A172 (cell line): Measurements from ENCODE around the gene PSMA7. TPM values are rescaled to one million over a fixed set of nuclear protein-coding genes. Genes with fewer than 3 reads are reported as not detected.
"Not testable (repeated sequence)": the region's sequence is repeated elsewhere in the genome, so short reads cannot be mapped to it uniquely, and the experiment has no call there.

Source experiments
- DNase-seq: peaks from one replicate; pipeline ENCODE4 v3.0.0-alpha.2; 2015; ENCODE audit warnings: low spot score
- total RNA-seq: library from RNA; depleted of rRNA; stranded (reverse); fragments of >200 nt; shearing (Covaris generic); gene quantifications from 2 replicates; pipeline ENCODE4 v1.2.3, GENCODE V29; 2014

PSMA7 gene
- total RNA-seq, 1 experiment from 2014 or later = 1,013 TPM

DNA sequence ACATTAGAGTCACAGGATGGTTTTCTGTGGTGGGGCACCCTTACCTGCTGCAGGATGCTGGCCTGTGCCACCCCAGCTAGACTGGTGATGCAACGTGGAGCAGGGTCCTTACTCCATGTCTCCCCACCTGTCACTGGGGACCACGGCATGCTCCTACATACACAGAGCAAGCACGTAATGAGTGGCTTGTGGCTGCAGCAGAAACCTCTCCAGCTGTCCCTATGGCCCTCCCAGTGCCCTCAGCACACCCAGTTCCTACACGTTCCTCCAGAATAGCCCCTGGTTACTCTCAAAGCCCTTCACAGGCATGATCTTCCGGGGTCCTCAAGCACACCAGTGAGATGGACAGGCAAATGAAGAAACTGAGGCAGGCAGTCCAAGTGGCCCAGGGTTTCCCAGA lies 24.1 kb downstream of the PSMA7 start:
- no peak for DNase-seq

- no peak for DNase-seq
Measured at GRCh38 chr20:62118113-62119043, 24.8 kb downstream of the PSMA7 start.

DNA sequence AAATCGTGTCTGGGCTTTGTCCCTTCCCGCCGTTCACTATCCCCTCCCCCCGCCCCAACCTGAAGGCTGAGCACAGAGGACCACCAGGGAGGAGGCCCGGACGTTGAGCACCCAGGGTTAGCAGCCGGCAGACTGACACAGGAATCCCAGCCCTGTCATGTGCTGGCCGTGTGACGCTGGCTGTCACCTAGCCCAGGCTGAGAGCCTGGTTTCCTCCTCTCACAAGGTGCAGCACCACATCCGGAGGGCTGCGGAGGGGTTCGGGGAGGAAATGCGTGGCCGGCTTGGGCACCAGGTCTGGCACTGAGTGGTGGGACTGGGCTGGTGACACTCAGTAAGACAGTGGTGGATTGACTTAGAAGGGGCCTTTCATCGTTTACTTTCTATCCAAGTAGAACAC lies 25.5 kb downstream of the PSMA7 start:
- DNase-seq = no peak

- DNase-seq = no peak
Measured at GRCh38 chr20:62117362-62117646, 25.9 kb downstream of the PSMA7 start.

DNA sequence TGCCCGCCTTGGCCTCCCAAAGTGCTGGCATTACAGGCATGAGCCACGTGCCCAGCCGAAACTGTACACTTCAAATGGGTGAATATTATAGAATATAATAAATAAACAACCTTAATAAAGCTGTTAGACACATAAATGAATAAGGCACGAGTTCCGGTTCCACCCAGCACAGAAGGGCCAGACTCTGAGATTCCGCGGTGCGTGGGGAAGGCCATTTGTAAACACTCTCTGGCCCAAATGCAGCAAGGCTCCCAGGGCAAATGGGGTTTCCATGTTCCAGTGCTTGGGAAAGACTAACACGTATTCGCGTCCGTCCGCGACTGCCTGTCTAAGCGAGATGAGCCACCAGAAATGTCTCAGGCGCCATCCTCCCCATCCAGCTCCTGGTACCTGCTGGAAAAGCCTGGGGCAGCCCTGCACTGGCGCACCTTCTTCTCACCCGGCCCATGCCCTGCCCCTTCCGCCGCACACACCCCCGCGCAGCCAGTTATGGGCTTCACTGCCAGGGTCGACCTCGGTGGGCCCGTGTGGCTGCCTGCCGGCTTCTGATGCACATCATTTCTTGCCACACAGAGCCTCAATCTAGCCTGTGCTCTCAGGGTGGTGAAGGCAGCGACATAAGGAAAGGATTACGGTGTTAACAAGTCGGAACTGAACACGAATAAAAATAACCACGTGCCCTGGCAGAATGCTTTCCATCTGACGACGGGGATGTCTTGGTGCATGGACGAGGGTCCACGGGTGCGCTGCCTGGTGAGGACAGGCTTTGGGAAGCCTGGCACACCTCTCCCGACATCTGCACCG lies 26.4 kb downstream of the PSMA7 start:
- DNase-seq = no peak

DNA sequence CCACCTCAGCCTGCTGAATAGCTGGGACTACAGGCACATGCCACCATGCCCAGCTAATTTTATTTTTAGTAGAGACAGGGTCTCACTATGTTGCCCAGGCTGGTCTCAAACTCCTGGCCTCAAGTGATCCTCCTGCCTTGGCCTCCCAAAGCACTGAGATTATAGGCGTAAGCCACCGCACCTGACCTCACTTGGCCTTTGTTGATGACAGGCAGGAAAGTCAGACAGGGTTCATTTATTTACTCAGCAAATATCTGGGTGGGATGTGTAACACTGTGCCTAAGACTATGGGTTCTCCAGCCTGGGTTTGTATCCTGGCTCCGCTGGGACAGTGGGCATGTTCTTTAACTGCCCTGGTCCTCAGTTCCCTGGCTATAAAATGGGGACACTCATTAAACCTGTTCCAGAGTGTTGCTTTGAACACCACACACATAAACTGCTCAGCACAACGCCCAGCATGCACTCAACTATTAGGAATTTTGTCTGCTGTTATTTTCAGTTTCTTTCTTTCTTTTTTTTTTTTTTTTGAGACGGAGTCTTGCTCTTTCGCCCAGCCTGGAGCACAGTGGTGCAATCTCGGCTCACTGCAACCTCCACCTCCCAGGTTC lies 27.3 kb downstream of the PSMA7 start:
- not testable (repeated sequence) for DNase-seq

DNA sequence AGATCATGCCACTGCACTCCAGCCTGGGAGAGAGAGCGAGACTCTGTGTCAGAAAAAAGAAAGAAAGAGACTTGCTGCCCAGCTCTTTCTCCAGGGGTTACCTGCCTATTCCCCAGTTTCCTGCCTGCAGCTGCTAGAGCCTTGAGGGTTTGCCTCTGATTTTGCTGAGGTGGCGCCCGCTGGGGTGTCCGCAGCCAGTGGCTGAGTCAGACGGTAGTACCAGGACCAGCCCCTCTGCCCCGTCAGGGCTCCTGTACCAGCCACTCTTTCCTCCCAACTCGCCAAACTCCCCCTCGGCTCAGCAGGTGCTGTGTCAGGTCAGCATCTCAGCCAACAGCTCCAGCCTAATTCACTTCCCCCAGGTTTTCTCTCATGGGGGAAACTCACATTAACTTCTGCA lies 28.3 kb downstream of the PSMA7 start:
- DNase-seq = no peak

DNA sequence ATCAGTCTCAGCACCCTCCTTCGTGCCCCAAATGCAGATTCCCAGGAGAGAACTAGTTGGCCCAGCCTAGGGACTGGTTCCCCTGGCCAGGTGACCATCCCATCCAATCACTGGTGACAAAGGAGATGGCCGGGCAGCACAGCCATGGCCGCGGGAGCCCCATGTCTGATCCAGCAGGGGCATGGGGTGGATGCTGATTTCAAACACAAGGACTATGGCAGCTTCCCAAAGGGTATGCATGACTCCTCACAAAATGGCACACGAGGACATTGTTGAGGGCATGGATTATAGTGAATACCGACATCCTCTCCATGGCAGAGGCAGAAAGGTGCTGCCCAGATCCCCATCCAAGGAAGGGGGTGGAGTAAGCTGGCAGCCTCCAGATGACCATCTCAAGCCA lies 30.8 kb downstream of the PSMA7 start:
- no peak for DNase-seq

- peak; percentile 12 for DNase-seq
Measured at GRCh38 chr20:62111148-62111547, 32.0 kb downstream of the PSMA7 start.

DNA sequence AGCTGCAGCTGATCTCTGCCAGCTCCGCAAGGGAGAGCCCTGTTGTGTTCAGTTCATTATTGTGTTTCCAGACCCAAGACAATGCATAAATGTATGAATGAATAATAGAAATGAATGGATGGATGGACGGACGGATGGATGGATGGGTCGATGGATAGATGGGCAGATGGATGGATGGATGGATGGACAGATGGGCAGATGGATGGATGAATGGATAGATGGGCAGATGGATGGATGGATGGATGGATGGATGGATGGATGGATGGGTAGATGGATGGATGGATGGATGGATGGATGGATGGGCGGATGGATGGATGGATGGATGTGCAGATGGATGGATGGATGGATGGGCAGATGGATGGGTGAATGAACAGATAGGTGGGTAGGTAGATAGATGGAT lies 37.6 kb downstream of the PSMA7 start:
- DNase-seq = no peak

DNA sequence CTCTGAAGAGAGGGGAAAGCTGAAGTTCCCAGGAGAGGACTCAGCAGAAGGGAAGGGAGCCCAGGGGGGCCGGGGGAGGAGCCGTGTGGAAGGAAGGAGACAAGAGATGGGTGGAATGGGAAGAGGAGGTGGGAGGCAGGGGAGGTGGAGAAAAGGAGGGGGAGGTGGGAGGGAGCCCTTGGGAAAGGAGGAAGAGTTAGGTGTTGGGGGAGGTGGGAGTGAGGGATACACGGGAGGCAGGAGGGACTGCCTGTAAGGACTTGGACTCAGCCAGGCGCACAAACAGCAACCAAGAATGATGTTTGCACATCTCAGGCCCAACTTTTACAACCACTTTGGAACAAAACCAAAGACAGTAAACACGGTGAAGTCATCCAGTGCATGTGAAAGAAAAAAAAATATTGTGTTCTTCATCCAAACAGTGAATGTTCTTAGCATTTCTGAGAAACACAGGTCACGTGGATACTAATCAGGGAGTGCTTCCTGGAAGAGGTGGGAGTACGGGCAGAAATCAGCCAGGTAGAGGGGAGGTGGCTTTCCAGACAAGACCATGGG lies 38.3 kb downstream of the PSMA7 start:
- DNase-seq = no peak

GRCh38 chr20:62104234-62104789 lies 38.9 kb downstream of the PSMA7 start:
- DNase-seq = no peak

GRCh38 chr20:62103508-62104233 lies 39.5 kb downstream of the PSMA7 start:
- DNase-seq = no peak

DNA sequence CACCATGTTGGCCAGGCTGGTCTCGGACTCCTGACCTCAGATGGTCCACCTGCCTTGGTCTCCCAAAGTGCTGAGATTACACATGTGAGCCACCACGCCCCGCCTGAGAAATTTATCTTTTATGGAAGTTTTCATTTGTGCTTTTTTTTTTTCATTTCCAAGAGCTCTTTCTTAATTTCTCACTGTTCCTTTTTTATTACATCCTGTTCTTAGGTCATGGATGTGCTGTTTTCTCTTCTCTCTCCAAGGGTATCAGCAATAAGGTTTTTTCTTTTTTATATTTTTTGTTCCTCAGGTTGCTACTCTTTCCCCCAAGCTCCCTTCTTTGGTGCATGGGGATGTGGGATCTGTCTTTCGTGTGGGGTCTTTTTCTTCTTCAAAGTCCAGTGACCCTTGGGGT lies 42.1 kb downstream of the PSMA7 start:
- DNase-seq = no peak

DNA sequence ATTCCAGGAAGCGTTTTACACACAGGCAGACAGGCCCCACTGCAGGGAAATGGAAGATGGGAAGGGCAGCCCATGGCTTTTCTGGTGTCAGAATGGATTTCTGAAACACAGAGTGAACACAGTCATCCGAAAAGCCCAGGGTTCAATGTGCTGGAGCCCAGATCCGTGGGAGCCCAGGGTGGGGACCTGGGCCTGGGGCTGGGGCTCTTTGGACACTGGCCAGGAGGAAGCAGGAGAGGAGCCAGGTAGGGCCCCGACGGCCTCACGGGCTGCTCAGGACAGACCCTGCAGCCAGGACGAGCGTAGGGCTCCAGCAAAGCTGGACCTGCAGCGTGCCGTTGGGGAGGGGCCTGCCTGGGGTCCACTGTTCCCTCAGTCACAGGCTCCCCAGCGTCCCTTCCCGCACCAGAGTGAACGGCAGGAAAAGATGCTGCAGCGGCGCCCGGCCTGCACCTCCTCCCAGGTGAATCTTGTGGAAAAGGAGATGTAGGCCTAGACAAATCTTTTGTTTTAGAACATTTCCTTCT lies 45.2 kb downstream of the PSMA7 start:
- DNase-seq = no peak

GRCh38 chr20:62096421-62097380 lies 46.5 kb downstream of the PSMA7 start:
- DNase-seq = no peak

- no peak for DNase-seq
Measured at GRCh38 chr20:62089393-62089792, 53.8 kb downstream of the PSMA7 start.

DNA sequence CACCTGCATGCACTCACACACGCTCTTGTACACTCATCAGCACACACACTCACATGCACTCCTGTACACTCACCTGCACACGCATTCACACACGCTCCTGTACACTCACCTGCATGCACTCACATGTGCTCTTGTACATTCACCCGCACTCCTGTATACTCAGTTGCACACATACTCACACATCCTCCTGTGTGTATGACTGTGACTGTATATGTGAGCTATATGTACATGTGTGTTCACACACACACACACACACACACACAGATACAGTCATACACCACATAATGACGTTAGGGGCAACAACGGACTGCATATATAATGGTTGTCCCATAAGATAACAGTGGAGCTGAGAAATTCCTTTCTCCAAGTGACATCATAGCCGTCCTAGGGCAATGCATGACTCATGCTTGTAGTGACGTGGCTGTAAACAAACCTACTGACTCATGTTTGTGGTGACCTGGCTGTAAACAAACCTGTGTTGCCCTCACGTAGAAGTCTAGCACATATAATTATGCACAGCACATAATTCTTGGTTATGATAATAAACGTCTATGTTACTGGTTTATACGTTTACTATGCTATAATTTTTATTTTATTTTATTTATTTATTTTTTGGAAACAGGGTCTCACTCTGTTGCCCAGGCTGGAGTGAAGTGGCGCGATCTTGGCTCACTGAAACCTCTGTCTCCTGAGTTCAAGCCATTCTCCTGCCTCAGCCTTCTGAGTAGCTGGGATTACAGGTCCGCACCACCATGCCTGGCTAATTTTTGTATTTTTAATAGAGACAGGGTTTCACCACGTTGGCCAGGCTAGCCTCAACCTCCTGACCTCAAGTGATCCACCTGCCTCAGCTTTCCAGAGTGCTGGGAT lies 54.7 kb downstream of the PSMA7 start:
- peak; percentile 95 for DNase-seq

- DNase-seq = no peak
Measured at GRCh38 chr20:62087632-62088031, 55.6 kb downstream of the PSMA7 start.
